GM23338 (cell line): ENCODE results near the gene PCYT2. TPM values are rescaled to one million over a fixed set of nuclear protein-coding genes. Genes with fewer than 3 reads are reported as not detected.

ENCODE experiments used
- ATAC-seq: fragments of 200-7000 bp; cut with Tn5 transposase; 3 replicates; pipeline ENCODE4 v1.9.1; 2020
- DNase-seq: peaks from one replicate; pipeline ENCODE4 v3.0.0-alpha.2; 2015; ENCODE audit warnings: low spot score
- H2AFZ ChIP-seq: fragments of 200-600 bp; sonication (generic); 2 replicates; pipeline ENCODE4 v1.8.0; 2016; ENCODE audit warnings: antibody characterized with exemption, mild to moderate bottlenecking, moderate library complexity
- H3F3A ChIP-seq: fragments of 200-600 bp; sonication (generic); replicated peaks from 2 replicates; pipeline ENCODE4 v1.8.0; 2017; ENCODE audit warnings: antibody characterized with exemption, mixed run types, low read depth
- H3K27ac ChIP-seq: fragments of 200-600 bp; sonication (generic); 2 replicates; pipeline ENCODE4 v1.6.1; 2016; ENCODE audit warnings: low read depth
- H3K27me3 ChIP-seq: fragments of 200-600 bp; sonication (generic); 2 replicates; pipeline ENCODE4 v1.8.0; 2016; ENCODE audit warnings: mild to moderate bottlenecking, mixed run types, moderate library complexity; ENCODE audit not compliant: insufficient read depth
- H3K36me3 ChIP-seq: fragments of 200-600 bp; sonication (generic); 2 replicates; pipeline ENCODE4 v1.8.0; 2016; ENCODE audit warnings: mild to moderate bottlenecking; ENCODE audit not compliant: insufficient read depth
- H3K4me1 ChIP-seq: fragments of 200-600 bp; sonication (generic); 2 replicates; pipeline ENCODE4 v1.8.0; 2016; ENCODE audit warnings: mild to moderate bottlenecking, moderate library complexity; ENCODE audit not compliant: insufficient read depth
- H3K4me2 ChIP-seq: fragments of 200-600 bp; sonication (generic); 2 replicates; pipeline ENCODE4 v1.7.1; 2017; ENCODE audit warnings: mixed run types
- H3K4me3 ChIP-seq: fragments of 200-600 bp; sonication (generic); 2 replicates; pipeline ENCODE4 v1.6.1; 2016; ENCODE audit warnings: mixed run types
- H3K79me2 ChIP-seq: fragments of 200-600 bp; sonication (generic); replicated peaks from 2 replicates; pipeline ENCODE4 v1.8.0; 2017; ENCODE audit warnings: mild to moderate bottlenecking; ENCODE audit not compliant: insufficient read depth
- H3K9me2 ChIP-seq: fragments of 200-600 bp; sonication (generic); 2 replicates; pipeline ENCODE4 v1.8.0; 2017; ENCODE audit not compliant: insufficient read depth
- H4K20me1 ChIP-seq: fragments of 200-600 bp; sonication (generic); replicated peaks from 2 replicates; pipeline ENCODE4 v1.8.0; 2017; ENCODE audit warnings: mild to moderate bottlenecking; ENCODE audit not compliant: insufficient read depth
- H3K27ac Mint-ChIP-seq: 2 replicates; pipeline ENCODE4 v1.8.0; 2020; ENCODE audit warnings: inconsistent platforms, mild to moderate bottlenecking, moderate library complexity, mixed read lengths
- H3K27me3 Mint-ChIP-seq: 3 replicates; pipeline ENCODE4 v1.8.0; 2022; ENCODE audit warnings: low read depth, mild to moderate bottlenecking, moderate library complexity, mixed read lengths, inconsistent platforms; ENCODE audit not compliant: insufficient read depth, poor library complexity
- H3K36me3 Mint-ChIP-seq: 3 replicates; pipeline ENCODE4 v1.8.0; 2021; ENCODE audit warnings: low read depth, mild to moderate bottlenecking, inconsistent platforms, moderate library complexity, mixed read lengths
- H3K4me1 Mint-ChIP-seq: 3 replicates; pipeline ENCODE4 v1.8.0; 2020; ENCODE audit warnings: mild to moderate bottlenecking, inconsistent platforms, mixed read lengths
- H3K4me3 Mint-ChIP-seq: 3 replicates; pipeline ENCODE4 v1.8.0; 2021; ENCODE audit warnings: moderate library complexity, mild to moderate bottlenecking, inconsistent platforms, mixed read lengths
- H3K9me3 Mint-ChIP-seq: 3 replicates; pipeline ENCODE4 v1.8.0; 2020; ENCODE audit warnings: moderate library complexity, mild to moderate bottlenecking, inconsistent platforms, mixed read lengths
- CREB1 ChIP-seq: fragments of 250-450 bp; sonication (Bioruptor Pico); IDR thresholded peaks from 2 replicates; pipeline ENCODE4 v1.5.0; 2020; ENCODE audit warnings: low read depth, mild to moderate bottlenecking, moderate library complexity
- CTCF ChIP-seq, 2 experiments: fragments of 200-600 bp in 1 of 2; sonication (generic) in 1 of 2; conservative IDR thresholded peaks; 2 replicates each; pipeline versions ENCODE4 v1.5.1 to v1.6.1; 2016 to 2017; ENCODE audit warnings: antibody characterized with exemption in 2 of 2, low read depth in 2 of 2, mild to moderate bottlenecking in 2 of 2, moderate library complexity in 1 of 2
- ETS1 ChIP-seq: IDR thresholded peaks from 2 replicates; pipeline ENCODE4 v1.6.1; 2016; ENCODE audit warnings: antibody characterized with exemption
- EZH2 ChIP-seq: fragments of 200-600 bp; sonication (generic); IDR thresholded peaks from one replicate; pipeline ENCODE4 v1.8.0; 2017; ENCODE audit warnings: antibody characterized with exemption, mild to moderate bottlenecking, low read depth; ENCODE audit not compliant: unreplicated experiment
- EZH2phosphoT487 ChIP-seq: fragments of 200-600 bp; sonication (generic); IDR thresholded peaks from one replicate; pipeline ENCODE4 v1.8.1; 2018; ENCODE audit warnings: antibody characterized with exemption; ENCODE audit not compliant: unreplicated experiment
- JUNB ChIP-seq: IDR thresholded peaks from one replicate; pipeline ENCODE4 v1.6.1; 2016; ENCODE audit warnings: antibody characterized with exemption; ENCODE audit not compliant: unreplicated experiment
- NANOG ChIP-seq: IDR thresholded peaks from 2 replicates; pipeline ENCODE4 v1.6.1; 2016; ENCODE audit warnings: antibody characterized with exemption, borderline replicate concordance
- POLR2AphosphoS5 ChIP-seq: IDR thresholded peaks from 2 replicates; pipeline ENCODE4 v1.6.1; 2016; ENCODE audit warnings: antibody characterized with exemption, low read depth
- REST ChIP-seq: IDR thresholded peaks from one replicate; pipeline ENCODE4 v1.6.1; 2018; ENCODE audit warnings: antibody characterized with exemption; ENCODE audit not compliant: unreplicated experiment
- STAT1 ChIP-seq: IDR thresholded peaks from one replicate; pipeline ENCODE4 v1.6.1; 2016; ENCODE audit warnings: antibody characterized with exemption; ENCODE audit not compliant: unreplicated experiment
- ZNF114 ChIP-seq: fragments of 250-450 bp; sonication (Bioruptor Pico); IDR thresholded peaks from 2 replicates; pipeline ENCODE4 v1.5.0; 2020; ENCODE audit warnings: mild to moderate bottlenecking, moderate library complexity
- ZNF331 ChIP-seq: fragments of 250-450 bp; sonication (Bioruptor Pico); IDR thresholded peaks from 2 replicates; pipeline ENCODE4 v1.5.0; 2020; ENCODE audit warnings: low read depth, mild to moderate bottlenecking, moderate library complexity
- ZNF462 ChIP-seq: fragments of 250-450 bp; sonication (Bioruptor Pico); IDR thresholded peaks from 2 replicates; pipeline ENCODE4 v1.5.0; 2020; ENCODE audit warnings: mild to moderate bottlenecking, moderate library complexity
- polyA plus RNA-seq: library from polyadenylated mRNA; unstranded; fragments of >200 nt; fragmentation: Nextera tagmentation; extraction: Ambion mirVana; gene quantifications from 2 replicates; pipeline ENCODE4 v1.2.1, GENCODE V29; 2016
- total RNA-seq: library from RNA; depleted of rRNA; stranded (reverse); fragments of >200 nt; shearing (Covaris generic); gene quantifications from 2 replicates; pipeline ENCODE4 v1.2.3, GENCODE V29; 2014

PCYT2 gene
- total and polyA plus RNA-seq, 2 experiments from 2014 or later, result 51.6 to 82.9 TPM

GRCh38 chr17:81903896-81904599 is 7.2 kb downstream of the PCYT2 start:
- H3K4me1 ChIP-seq, result no peaks in the 10 kb centered on the region; the same call in 1 of the 2 replicates
- Mint-ChIP-seq H3K36me3 (peaks cover 9% of the 10 kb centered on the region), H3K9me3 (no peaks in the 10 kb centered on the region), H3K4me3 (no peak overlapping the region), H3K27me3 (peaks cover 19% of the 10 kb centered on the region), H3K4me1 (peaks cover 3% of the 10 kb centered on the region; the same call in 2 of the 3 replicates), H3K27ac (no peak overlapping the region)
- no peak for ATAC-seq
- H3K79me2 ChIP-seq, result no peaks in the 10 kb centered on the region
- H3K4me2 ChIP-seq, result no peak overlapping the region
- no peak overlapping the region for H3K27ac ChIP-seq
- H3K4me3 ChIP-seq, result no peak overlapping the region
- peaks cover 18% of the 10 kb centered on the region for H3K27me3 ChIP-seq
- peaks cover 6% of the 10 kb centered on the region; the same call in 1 of the 2 replicates for H3K36me3 ChIP-seq
- no peak overlapping the region for H2AFZ ChIP-seq
- DNase-seq, result no peak
- TF ChIP-seq CTCF (conservative IDR thresholded peaks at IDR 0.05; ENCODE audit: low read depth in 2 of 2) (no peak), NANOG (no peak), ZNF331 (no peak), ETS1 (no peak), POLR2AphosphoS5 (no peak), JUNB (no peak), EZH2phosphoT487 (no peak), EZH2 (no peak), STAT1 (no peak), REST (no peak), ZNF114 (CRISPR knock-in tag) (no peak), ZNF462 (CRISPR knock-in tag) (no peak), CREB1 (CRISPR knock-in tag) (no peak)
- H3K9me2 ChIP-seq, result no peaks in the 10 kb centered on the region
- peaks cover 15% of the 10 kb centered on the region for H3F3A ChIP-seq
- no peaks in the 10 kb centered on the region for H4K20me1 ChIP-seq
